Activated T-helper 17 cell treated with anti-CD3 and anti-CD28 coated beads, Interleukin-2, amount 50 U/mL, for 72 hours (primary cell): ENCODE results near the gene PROX1. TPM values are rescaled to one million over a fixed set of nuclear protein-coding genes. Genes with fewer than 3 reads are reported as not detected.
"Not testable (repeated sequence)": the region's sequence is repeated elsewhere in the genome, so short reads cannot be mapped to it uniquely, and the experiment has no call there.

Experiments
- ATAC-seq: fragments of 150-1000 bp; cut with Tn5 transposase; replicated peaks from 2 replicates; pipeline ENCODE4 v1.10.0; 2021; ENCODE audit warnings: mild to moderate bottlenecking, moderate library complexity
- H3K27ac Mint-ChIP-seq: one replicate; pipeline ENCODE4 v1.8.0; 2022; ENCODE audit warnings: mixed read lengths
- H3K27me3 Mint-ChIP-seq: one replicate; pipeline ENCODE4 v1.8.0; 2022; ENCODE audit warnings: mixed read lengths
- H3K36me3 Mint-ChIP-seq: one replicate; pipeline ENCODE4 v1.8.0; 2022; ENCODE audit warnings: low read depth, mild to moderate bottlenecking, mixed read lengths
- H3K4me1 Mint-ChIP-seq: one replicate; pipeline ENCODE4 v1.8.0; 2022; ENCODE audit warnings: mixed read lengths
- H3K4me3 Mint-ChIP-seq: one replicate; pipeline ENCODE4 v1.8.0; 2022; ENCODE audit warnings: mild to moderate bottlenecking, mixed read lengths
- H3K9me3 Mint-ChIP-seq: one replicate; pipeline ENCODE4 v1.8.0; 2022; ENCODE audit warnings: mixed read lengths
- total RNA-seq, 2 donors: library from RNA; stranded (reverse); gene quantifications; one replicate each; pipeline ENCODE4 v1.2.3, GENCODE V29; 2022

PROX1 gene
- total RNA-seq, 2 donors from 2014 or later, result 0.08 to 0.11 TPM

GRCh38 chr1:214074477-214074876 lies 86.7 kb downstream of the PROX1 start:
- Mint-ChIP-seq H3K4me3 (no peak overlapping the region), H3K27ac (no peak overlapping the region), H3K9me3 (no peaks in the 10 kb centered on the region), H3K27me3 (peaks cover 19% of the 10 kb centered on the region), H3K4me1 (no peaks in the 10 kb centered on the region), H3K36me3 (no peaks in the 10 kb centered on the region)
- no peak for ATAC-seq

- Mint-ChIP-seq H3K27ac (no peak overlapping the region), H3K4me1 (no peaks in the 10 kb centered on the region), H3K4me3 (no peak overlapping the region), H3K9me3 (peaks cover 7% of the 10 kb centered on the region), H3K27me3 (peaks cover 19% of the 10 kb centered on the region), H3K36me3 (no peaks in the 10 kb centered on the region)
- no peak for ATAC-seq
Observed at GRCh38 chr1:214075305-214075998, 87.7 kb downstream of the PROX1 start.

DNA sequence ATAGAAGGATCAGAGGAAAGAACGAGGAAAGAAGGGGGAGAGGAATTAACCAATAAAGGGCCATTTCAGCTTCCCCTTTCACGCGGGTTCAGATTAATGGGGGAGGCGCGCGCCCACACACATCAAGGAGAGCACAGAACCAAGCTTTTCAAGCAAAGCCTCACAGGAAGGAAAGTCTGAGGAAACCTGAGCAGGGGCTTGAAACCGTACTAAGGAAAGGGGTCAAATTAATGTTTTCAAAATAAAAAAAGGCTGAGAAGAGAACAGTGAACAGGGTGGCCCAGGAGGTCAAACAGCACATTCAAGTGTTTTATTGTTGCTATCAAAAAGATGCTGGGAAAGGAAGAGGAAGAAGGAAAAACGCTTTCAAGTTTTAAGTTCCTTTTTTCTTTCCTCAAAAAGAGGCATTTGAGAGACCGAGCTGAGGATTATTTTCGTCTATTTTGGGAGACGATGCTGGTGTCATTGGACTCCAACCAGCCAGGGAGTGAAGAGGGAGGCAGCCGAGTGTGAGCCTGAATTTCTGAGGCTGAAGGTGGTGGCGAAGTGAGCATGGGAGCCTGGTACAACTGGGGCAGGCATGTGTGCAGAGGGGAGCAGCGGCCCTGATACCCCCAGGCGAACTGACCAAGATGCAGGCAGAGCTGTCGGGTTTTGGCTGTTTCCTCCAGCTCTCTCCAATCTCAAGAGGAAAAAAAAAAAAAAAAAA lies 88.4 kb downstream of the PROX1 start:
- H3K36me3 Mint-ChIP-seq, result no peaks in the 10 kb centered on the region
- peaks cover 7% of the 10 kb centered on the region for H3K9me3 Mint-ChIP-seq
- peaks cover 19% of the 10 kb centered on the region for H3K27me3 Mint-ChIP-seq
- H3K4me3 Mint-ChIP-seq, result no peak overlapping the region
- no peak overlapping the region for H3K27ac Mint-ChIP-seq
- no peaks in the 10 kb centered on the region for H3K4me1 Mint-ChIP-seq
- ATAC-seq, result no peak

GRCh38 chr1:214076708-214077065 lies 88.9 kb downstream of the PROX1 start:
- Mint-ChIP-seq H3K36me3 (no peaks in the 10 kb centered on the region), H3K4me3 (no peak overlapping the region), H3K27ac (no peak overlapping the region), H3K4me1 (no peaks in the 10 kb centered on the region), H3K27me3 (peaks cover 19% of the 10 kb centered on the region), H3K9me3 (peaks cover 7% of the 10 kb centered on the region)
- no peak for ATAC-seq

DNA sequence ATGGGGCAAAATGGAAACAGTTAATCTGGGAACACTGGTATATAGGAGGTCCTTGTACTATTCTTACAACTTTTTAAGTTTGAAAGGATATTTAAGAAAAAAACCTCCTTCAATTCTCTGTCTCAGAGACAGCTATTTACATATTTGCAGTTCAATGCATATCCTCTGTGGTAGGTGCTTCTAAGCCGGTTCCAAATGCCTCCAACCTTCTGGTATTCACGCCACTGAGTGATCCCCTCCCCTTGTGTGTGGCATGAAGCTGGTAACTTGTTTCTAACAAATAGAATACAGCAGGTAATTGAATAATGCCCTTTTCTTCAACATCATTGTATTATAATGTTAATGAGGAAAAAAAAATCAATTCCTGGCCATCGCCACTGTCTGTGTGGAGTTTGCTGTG lies 91.2 kb downstream of the PROX1 start:
- H3K27ac Mint-ChIP-seq, result no peak overlapping the region
- no peak overlapping the region for H3K4me3 Mint-ChIP-seq
- no peaks in the 10 kb centered on the region for H3K36me3 Mint-ChIP-seq
- peaks cover 19% of the 10 kb centered on the region for H3K27me3 Mint-ChIP-seq
- H3K9me3 Mint-ChIP-seq, result peaks cover 7% of the 10 kb centered on the region
- H3K4me1 Mint-ChIP-seq, result no peaks in the 10 kb centered on the region
- ATAC-seq, result no peak

DNA sequence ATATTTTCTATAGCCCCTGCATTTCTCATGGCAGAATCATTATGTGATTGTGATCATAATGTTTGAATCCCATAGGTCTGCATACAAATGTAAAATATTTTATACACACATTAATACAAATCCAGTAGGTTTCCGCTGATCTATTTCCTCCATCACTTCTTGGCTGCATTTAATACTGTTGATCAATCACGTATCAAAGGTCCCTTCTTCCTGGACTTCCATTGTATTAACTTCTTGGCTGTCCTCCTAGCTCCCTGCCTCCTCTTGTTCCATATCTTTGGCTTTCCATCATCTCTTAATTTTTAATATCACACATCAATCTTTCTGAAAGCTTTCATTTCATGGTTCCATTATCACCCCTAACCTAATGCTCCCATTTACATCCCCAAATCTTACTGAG lies 97.6 kb downstream of the PROX1 start:
- H3K9me3 Mint-ChIP-seq, result no peaks in the 10 kb centered on the region
- H3K27ac Mint-ChIP-seq, result no peak overlapping the region
- H3K4me3 Mint-ChIP-seq, result no peak overlapping the region
- no peaks in the 10 kb centered on the region for H3K4me1 Mint-ChIP-seq
- no peak for ATAC-seq
- no peaks in the 10 kb centered on the region for H3K36me3 Mint-ChIP-seq
- H3K27me3 Mint-ChIP-seq, result peaks cover 12% of the 10 kb centered on the region

- H3K27ac Mint-ChIP-seq, result no peak overlapping the region
- no peak overlapping the region for H3K4me3 Mint-ChIP-seq
- H3K27me3 Mint-ChIP-seq, result peaks cover 18% of the 10 kb centered on the region
- no peak for ATAC-seq
- no peaks in the 10 kb centered on the region for H3K4me1 Mint-ChIP-seq
- no peaks in the 10 kb centered on the region for H3K36me3 Mint-ChIP-seq
- H3K9me3 Mint-ChIP-seq, result no peaks in the 10 kb centered on the region
Observed at GRCh38 chr1:214086945-214087344, 99.2 kb downstream of the PROX1 start.

DNA sequence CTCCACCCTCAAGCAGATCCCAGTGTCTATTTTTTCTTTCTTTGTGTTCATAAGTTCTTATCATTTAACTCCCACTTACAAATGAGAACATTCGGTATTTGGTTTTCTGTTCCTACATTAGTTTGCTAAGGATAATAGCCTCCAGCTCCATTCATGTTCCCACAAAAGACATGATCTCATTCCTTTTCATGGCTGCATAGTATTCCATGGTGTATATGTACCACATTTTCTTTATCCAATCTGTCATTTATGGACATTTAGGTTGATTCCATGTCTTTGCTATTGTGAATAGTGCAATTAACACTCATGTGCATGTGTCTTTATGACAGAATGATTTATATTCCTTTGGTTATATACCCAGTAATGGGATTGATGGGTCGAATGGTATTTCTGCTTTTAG lies 101.2 kb downstream of the PROX1 start:
- H3K4me3 Mint-ChIP-seq, H3K4me1 Mint-ChIP-seq, H3K9me3 Mint-ChIP-seq, H3K36me3 Mint-ChIP-seq, H3K27ac Mint-ChIP-seq, ATAC-seq: not testable (repeated sequence)
- peaks cover 18% of the 10 kb centered on the region for H3K27me3 Mint-ChIP-seq
